Measurements from ENCODE around the gene MBTD1. TPM values are rescaled to one million over a fixed set of nuclear protein-coding genes. Genes with fewer than 3 reads are reported as not detected.

The MBTD1 gene
- total and polyA plus RNA-seq, 9 of the 15 experiments (the other 6 are each of a cell fraction or from before 2014, with no cell fraction given) = 2.1 to 26.3 (median 13.3) TPM

DNA sequence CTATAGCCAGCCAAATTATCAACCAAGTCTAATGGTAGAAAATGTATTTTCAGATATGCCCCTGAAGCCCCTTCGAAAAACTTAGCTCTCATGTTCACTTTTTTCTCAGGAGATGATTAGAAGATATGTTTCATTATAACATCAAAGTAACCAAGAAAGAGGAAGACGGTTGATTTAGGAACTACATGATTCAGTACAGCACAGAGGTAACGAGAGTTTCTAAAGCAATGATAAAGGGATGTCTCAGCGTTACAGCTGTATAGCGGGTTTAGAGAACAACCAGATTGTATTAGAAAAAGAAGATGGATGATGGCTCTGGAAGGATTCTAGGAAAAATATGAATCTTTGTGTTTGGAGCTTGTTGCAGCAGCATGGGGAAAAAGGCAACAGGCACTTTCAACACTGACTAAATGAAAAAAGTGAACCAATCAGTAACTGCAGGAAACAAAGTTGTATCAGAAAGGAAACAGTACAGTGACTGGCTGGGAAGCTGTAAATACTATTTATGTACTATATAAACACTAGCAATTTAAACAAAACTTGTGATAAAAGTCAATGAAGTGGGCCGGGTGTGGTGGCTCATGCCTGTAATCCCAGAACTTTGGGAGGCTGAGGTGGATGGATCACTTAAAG is 21.5 kb downstream of the MBTD1 start (continued):
- TF ChIP-seq, protein P1, sequence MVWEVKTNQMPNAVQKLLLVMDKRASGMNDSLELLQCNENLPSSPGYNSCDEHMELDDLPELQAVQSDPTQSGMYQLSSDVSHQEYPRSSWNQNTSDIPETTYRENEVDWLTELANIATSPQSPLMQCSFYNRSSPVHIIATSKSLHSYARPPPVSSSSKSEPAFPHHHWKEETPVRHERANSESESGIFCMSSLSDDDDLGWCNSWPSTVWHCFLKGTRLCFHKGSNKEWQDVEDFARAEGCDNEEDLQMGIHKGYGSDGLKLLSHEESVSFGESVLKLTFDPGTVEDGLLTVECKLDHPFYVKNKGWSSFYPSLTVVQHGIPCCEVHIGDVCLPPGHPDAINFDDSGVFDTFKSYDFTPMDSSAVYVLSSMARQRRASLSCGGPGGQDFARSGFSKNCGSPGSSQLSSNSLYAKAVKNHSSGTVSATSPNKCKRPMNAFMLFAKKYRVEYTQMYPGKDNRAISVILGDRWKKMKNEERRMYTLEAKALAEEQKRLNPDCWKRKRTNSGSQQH (CRISPR knock-in tag; IDR thresholded peaks at IDR 0.05) = no peak
- TF ChIP-seq, protein P2, sequence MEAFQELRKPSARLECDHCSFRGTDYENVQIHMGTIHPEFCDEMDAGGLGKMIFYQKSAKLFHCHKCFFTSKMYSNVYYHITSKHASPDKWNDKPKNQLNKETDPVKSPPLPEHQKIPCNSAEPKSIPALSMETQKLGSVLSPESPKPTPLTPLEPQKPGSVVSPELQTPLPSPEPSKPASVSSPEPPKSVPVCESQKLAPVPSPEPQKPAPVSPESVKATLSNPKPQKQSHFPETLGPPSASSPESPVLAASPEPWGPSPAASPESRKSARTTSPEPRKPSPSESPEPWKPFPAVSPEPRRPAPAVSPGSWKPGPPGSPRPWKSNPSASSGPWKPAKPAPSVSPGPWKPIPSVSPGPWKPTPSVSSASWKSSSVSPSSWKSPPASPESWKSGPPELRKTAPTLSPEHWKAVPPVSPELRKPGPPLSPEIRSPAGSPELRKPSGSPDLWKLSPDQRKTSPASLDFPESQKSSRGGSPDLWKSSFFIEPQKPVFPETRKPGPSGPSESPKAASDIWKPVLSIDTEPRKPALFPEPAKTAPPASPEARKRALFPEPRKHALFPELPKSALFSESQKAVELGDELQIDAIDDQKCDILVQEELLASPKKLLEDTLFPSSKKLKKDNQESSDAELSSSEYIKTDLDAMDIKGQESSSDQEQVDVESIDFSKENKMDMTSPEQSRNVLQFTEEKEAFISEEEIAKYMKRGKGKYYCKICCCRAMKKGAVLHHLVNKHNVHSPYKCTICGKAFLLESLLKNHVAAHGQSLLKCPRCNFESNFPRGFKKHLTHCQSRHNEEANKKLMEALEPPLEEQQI (IDR thresholded peaks at IDR 0.05) = no peak
- TF ChIP-seq L3MBTL2 (IDR thresholded peaks at IDR 0.05) (no peak), POLR2AphosphoS5 (IDR thresholded peaks at IDR 0.05; ENCODE audit: control insufficient read depth, insufficient read depth, low read depth, low read length) (no peak), RUNX1 (IDR thresholded peaks at IDR 0.05; ENCODE audit: low read depth) (no peak), EWSR1 (IDR thresholded peaks at IDR 0.05; ENCODE audit: borderline replicate concordance, low read depth, partially characterized antibody) (no peak)

DNA sequence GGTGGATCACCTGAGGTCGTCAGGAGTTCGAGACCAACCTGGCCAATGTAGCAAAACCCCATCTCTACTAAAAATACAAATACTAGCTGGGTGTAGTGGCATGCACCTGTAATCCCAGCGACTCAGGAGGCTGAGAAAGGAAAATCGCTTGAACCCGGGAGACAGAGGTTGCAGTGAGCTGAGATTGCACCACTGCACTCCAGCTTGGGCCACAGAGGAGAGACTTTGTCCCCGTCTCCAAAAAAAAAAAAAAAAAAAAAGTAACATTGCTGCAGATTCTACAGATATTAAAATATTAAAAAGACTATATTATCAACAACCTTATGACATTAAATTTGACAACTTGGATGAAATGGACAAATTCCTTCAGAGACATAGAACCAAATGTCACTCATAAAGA is 25.7 kb downstream of the MBTD1 start:
- 78% methylated on average over 5 of the region's 6 CpGs for WGBS (ENCODE audit: insufficient coverage, low coverage, missing lambda C conversion rate)
- BruUV-seq (replicated peaks) = no TSS peak
- H3K9me1 ChIP-seq (ENCODE audit: control insufficient read depth, insufficient read depth, low read length) = no peaks in the 10 kb centered on the region
- no peak overlapping the region for H3K4me3 ChIP-seq
- H3K9ac ChIP-seq (ENCODE audit: insufficient read depth in 1 of 2, low read depth in 2 of 2, low read length in 2 of 2) = no peak overlapping the region
- no peak for DNase-seq (ENCODE audit: extremely low read depth in 1 of 4, low spot score in 3 of 4)
- H2AFZ ChIP-seq (ENCODE audit: low read depth, low read length) = no peak overlapping the region
- H3K4me2 ChIP-seq (ENCODE audit: insufficient read depth, low read length) = no peak overlapping the region
- FAIRE-seq = no peak
- no peaks in the 10 kb centered on the region for H4K20me1 ChIP-seq (replicated peaks; ENCODE audit: control insufficient read depth, insufficient read depth, low read length)
- in situ Hi-C loops (cut with MboI) = no loop called here
- H3K4me1 ChIP-seq (replicated peaks in 1 of 2; ENCODE audit: control insufficient read depth in 2 of 2, insufficient read depth in 2 of 2, low read length in 2 of 2) = no peaks in the 10 kb centered on the region
- H3K27me3 ChIP-seq (ENCODE audit: control insufficient read depth in 2 of 2, insufficient read depth in 2 of 2, low read length in 2 of 2) = no peaks in the 10 kb centered on the region
- CTCF ChIA-PET (ENCODE audit: low intra/inter-chr PET ratio) = no interaction called here
- peaks cover 70% of the 10 kb centered on the region for H3K79me2 ChIP-seq (ENCODE audit: control insufficient read depth, insufficient read depth, low read length)
- H3K27ac ChIP-seq (ENCODE audit: extremely low read depth, low read depth, low read length) = no peak overlapping the region
- no peaks in the 10 kb centered on the region for H3K9me3 ChIP-seq (replicated peaks; ENCODE audit: control insufficient read depth, insufficient read depth, low read depth, low read length)
- no peak for ATAC-seq
- TF ChIP-seq XRCC5 (IDR thresholded peaks at IDR 0.05; ENCODE audit: low read depth, low read length) = no peak
- no peak for TF ChIP-seq ZNF217 (CRISPR knock-in tag; IDR thresholded peaks at IDR 0.05)
- no peak for TF ChIP-seq ZNF561 (CRISPR knock-in tag; conservative IDR thresholded peaks at IDR 0.05)
- no peak for TF ChIP-seq KHSRP (IDR thresholded peaks at IDR 0.05)
- no peak for TF ChIP-seq BHLHE40 (IDR thresholded peaks at IDR 0.05; ENCODE audit: low read length)
- POLR2A ChIA-PET = no interaction called here
- intact Hi-C loops (cut with micrococcal nuclease) = no loop called here
- H3K36me3 ChIP-seq (ENCODE audit: control insufficient read depth, insufficient read depth, low read length) = no peaks in the 10 kb centered on the region
